ENCODE measurements around the gene RIMS4.
A peak's percentile ranks its signal among the peaks of the same experiment; 100 is the strongest.

Gene RIMS4

DNA sequence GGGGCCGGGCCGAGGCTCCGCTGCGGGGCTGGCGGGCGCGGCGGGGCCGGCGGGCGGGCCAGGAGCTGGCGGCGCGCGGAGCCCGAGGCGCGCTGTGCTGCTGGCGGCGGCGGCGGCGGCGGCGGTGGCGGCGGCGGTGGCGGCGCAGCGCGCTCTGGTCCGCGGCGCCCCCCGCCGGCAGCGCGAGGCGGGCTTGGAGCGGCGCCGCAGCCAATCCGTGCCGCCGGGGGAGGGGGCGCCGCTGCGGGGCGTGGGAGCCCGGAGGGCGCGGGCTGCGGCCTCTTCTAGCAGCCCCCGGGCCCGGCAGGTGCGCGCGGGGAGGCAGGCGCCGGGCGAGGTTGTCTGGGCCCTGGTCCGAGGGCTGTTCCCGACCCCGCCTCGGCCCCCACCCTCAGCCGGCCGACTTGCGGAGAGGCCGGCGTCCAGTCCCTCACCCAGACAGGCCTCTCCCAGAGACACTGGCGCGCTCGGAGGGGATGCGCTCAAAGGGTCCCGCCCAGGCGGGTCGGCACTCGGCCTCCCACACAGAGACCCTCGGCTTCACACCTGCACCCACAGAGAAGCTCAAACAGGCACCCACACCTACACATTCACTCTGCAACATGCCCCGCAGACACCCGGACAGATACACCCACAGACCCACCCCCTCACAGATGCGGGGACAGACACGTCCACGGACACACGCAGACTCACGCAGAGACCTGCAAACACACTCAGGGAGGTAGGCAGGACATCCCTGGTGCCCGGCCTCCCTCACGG lies at the start of gene RIMS4:
Gene RIMS4 (minus strand): TSS at position 156 of the 759 bp plus-strand sequence. CDS start 275 bp downstream, outside the sequence.
- peak; percentile 46 for DNase-seq

DNA sequence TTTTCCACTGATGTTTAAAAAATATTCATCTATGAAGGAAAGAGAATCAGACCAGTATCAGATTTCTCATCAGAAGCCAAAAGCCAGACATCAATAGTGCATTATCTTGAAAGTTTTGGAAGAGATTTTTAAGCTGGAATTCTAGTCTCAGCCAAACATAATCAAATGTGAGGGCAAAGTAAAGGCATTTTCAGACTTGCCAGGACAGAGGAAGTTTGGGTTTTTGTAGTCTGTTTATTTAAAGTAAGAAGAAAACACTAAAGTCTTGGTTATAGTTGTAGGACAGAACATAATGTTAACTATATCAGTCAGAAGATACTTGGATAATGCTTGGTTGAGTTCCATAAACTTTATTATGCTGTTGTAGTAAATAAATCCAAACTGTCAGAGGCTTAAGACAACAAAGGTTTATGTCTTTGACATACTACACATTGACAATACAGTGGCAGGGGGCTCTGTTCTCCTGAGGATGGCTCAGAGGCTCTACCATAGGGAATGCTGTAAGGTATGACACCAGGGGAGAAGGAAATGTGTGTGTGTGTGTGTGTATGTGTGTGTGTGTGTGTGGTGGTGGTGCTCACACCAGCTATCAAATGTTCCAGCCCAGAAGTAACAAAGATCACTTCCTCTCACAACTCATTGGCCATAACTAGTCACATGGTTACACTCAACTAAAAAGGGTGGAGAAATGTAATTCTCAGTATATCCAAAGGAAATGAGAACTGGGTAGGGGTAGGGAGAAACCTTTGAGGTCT lies 48.4 kb upstream of the RIMS4 start:
- no peak for DNase-seq

DNA sequence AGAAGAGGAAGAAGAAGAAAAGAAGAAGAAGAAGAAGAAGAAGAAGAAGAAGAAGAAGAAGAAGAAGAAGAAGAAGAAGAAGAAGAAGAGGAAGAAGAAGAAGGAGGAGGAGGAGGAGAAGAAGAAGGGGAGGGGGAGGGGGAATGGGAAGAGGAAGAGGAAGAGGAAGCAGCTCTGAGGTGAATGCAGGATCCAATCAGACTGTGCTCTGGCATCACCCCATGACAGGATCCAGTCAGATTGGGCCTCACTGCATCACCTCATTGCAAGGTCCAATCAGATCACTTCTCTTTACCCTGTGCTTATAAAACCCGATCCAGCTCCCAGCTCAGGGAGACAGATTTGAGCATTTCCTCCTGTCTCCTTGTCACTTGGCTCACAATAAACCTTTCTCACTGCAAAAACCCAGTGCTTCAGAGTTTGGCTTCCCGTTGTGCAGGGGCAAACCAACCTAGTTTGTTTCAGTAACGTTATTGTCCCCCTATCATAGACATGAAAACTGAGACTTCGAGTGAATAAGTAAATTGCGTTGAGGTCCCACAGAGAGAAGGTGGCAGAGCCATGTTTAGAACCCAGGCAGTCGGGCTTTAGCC lies 46.6 kb upstream of the RIMS4 start:
- peak; percentile 17 for DNase-seq

DNA sequence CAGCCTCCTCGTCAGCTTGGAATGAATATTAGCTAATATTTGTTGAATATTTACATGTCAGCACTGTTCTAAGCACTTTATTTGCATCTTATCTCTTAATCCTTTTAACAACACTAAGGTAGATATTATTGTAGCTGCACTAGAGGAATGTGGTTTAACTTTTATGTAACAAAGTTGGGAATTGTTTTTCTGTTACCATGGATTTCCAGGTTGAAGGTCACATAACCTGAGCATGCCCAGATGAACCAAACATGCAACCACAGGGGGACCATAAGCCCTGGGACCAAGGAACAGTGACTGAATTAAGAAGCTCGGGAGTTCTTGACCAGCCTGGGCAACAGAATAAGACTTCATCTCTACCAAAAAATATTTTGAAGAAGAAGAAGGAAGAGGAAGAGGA lies 46.1 kb upstream of the RIMS4 start:
- no peak for DNase-seq

DNA sequence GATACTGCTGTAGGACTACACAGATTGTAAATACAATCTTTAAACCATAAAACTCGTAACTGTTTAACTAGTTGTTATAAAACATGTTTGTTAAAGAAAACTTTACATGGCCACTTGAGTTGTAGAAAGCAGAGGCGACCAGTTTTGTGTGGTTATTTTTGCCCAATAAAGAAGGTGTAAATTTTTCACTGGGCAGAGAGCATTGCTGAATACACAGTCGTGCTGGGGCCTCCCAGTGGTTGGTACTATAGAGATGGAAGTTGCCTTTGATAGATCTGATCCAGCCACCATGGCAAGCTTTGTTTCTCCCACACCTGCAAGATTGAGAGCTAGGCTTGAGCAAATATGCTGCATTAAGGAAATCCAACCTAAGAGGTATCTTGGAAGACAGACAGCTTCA lies 41.2 kb upstream of the RIMS4 start:
- no peak for DNase-seq

DNA sequence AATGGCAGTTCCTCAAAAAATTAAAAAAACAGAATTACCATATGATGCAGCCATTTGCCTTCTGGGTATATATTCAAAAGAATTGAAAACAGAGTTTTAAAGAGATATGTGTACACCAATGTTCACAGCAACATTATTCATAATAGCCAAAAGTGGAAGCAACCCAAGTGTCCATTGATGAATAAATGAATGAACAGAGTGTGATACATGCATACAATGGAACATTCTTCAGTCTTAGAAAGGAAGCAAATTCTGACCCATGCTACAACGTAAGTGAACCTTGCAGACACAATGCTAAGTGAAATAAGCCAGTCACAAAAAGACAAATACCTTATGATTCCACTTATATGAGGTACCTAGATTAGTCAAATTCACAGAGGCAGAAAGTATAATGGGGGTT lies 40.5 kb upstream of the RIMS4 start:
- DNase-seq = no peak

DNA sequence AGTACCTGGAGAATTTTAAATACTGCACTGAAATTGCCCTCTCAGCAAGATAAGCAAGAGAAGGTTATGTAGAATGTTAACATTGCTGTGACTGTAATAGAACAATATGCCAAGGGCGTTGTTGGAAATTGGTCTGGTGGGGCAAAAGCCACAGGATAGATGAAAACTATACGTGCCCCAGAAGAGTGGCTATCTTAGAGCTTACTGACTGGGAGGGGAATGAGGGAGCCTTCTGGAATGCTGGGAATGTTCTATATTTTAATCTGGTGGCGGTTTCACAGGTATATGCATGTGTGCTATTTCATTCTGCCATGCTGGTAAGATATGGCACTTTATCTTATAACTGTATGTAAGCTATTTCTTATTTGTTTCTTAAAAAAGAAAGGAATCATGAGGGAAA lies 39.9 kb upstream of the RIMS4 start:
- no peak for DNase-seq

DNA sequence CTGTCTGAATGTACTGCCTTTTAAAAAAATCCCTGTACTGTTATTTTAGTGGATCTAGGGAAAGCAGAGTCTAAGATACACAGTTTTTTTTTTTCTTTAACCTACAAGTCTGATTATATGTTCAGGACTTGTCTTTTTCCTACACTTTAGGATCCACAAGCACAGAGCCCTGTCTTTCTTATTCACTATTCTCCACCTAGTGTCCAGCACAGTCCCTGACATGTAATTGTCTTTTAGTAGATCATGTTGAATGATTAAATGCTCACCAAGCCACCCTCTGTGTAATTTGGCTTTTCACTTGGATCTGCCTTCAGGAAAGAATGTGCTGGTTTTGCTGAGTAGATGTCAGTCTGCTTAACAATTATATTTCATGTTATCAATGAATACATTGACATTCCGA lies 39.4 kb upstream of the RIMS4 start:
- DNase-seq = no peak

DNA sequence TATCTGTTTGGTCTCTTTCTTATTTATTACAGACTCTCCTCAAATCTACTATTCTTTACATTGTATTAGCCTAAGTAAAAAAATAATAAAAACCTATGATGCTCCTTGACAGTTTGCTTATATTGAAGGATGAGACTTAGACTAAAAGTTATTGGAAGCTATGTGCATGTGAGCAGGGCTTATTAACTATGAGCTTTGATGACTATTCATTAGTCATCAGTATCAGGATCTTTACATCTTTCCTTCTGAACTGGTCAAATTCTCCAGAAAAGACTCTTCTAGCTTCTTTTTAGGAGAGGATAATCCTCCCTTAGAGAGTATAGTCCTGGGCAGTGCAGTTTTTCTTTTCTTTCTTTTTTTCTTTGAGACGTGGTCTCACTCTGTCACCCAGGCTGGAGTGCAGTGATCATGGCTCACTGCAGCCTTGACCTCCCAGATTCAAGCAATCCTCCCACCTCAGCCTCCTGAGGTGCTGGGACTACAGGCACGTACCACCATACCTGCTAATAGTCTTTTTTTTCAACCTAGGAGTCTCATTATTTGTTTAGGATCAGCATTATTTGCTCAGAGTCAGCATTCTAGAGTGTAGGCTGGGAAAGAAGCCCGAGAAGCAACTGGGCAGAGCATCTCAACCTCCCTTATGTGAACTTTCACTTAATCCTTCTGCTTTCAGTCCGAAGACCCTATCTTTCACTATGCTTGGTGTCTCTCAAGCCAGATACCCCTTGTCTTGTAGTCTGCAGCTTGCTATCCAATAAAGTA lies 38.1 kb upstream of the RIMS4 start:
- no peak for DNase-seq

DNA sequence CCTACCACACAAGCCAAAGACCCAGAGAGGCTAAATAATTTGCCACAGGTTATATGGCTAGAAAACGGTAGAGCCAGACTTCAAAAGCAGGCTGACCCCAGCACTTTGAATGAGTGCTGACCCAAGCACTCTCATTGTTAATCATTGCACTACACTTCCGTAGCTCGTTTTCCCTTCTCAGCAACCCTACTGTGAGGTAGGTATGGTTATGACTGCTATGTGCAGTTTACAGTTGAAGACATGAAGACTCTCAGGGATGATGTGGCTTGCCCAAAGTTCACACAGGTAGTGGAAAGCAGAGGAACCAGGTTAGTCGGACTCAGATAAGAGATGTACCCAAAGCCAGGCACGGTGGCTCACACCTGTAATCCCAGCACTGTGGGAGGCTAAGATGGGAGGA lies 33.5 kb upstream of the RIMS4 start:
- no peak for DNase-seq

DNA sequence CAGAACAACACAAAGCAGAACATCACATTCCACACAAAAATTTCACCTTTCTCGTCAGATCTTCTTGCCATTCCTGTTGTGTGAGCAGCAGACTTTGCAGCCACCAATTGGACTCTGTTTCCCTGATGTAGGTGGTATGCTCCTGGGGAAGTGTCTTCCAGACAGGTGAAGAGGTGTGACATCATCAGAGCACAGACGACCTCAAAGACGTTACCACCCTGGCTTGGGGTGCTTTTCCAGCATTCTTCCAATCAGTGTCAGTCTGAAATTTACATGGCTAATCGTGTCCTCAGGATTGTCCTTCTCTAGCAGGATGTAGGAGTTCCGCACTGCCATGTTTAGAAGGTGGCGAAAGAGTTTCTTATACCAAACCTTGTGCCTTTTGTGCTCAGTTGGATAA lies 31.6 kb upstream of the RIMS4 start:
- DNase-seq = no peak

DNA sequence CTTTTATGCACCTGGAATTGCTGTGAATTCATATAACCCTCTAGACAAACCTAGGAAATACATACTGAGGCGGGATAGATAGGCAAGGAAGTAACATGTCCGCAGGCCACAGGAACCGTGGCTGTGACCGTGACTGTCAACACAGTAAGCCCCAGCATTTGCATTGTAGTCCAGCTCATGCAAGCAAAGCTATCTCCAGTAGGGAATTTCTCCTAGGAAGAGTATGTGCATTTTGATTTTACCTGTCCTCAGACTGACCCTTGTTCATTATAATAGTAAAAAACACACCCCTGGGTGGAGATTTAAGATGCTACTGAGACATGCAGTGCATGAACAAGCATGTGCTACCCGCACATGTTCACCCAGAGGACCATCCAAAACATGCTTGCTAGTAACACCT lies 30.5 kb upstream of the RIMS4 start:
- DNase-seq = no peak

DNA sequence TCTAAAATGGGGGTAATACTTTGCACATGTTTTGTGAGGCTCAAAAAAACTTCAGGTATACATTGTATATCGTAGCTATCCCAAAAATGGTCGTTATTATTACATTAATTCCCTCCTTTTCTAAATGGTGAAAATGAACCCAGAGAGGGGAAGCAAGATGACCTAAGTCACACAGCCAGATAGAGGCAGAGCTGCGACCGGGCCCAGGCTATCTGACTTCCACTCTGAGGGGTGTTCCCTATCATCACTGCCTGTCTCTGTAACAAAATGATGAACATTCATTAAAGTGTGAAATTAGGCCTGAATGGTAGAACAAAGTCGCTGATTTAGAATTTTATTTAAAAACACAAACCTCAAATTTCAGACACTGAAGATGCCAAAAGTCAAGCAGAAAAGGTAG lies 29.1 kb upstream of the RIMS4 start:
- DNase-seq = no peak

DNA sequence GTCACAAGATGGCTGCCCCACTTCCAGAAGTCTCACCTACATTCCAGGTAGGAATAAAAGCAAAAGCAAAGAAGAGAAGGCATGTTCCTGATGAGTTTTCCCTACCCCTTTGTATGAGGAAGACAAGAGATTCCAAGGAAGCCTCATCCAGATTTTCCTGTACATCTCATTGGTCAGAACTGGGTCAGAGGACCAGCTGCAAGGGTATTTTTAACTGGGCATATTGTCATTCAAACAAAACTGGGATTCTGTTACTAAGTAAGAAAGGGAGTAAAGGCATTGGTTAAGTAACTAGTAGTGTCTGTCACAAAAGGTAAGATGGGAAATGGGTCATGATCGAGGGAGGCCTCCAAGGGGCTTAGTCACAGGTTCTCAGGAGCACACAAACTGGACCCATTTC lies 28.2 kb upstream of the RIMS4 start:
- DNase-seq = no peak

DNA sequence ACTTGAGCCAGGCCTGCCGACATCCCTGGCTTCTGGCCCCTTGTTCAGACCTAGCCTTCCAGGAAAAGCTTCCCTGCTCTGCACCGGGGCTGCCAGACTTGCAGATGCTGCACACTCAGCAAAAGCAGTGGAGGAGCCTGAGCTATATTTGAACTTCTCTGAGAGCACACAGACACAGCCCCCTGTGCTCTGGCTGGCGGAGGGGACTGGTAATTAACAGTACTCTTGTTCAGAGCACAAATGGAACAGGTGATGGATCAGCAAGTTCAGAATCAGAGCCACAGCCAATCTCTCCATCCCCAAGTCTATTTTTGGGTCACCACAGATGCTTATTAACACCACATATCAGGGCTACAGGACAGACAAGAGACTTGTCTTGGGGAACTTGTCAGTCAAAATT lies 27.6 kb upstream of the RIMS4 start:
- DNase-seq = no peak

DNA sequence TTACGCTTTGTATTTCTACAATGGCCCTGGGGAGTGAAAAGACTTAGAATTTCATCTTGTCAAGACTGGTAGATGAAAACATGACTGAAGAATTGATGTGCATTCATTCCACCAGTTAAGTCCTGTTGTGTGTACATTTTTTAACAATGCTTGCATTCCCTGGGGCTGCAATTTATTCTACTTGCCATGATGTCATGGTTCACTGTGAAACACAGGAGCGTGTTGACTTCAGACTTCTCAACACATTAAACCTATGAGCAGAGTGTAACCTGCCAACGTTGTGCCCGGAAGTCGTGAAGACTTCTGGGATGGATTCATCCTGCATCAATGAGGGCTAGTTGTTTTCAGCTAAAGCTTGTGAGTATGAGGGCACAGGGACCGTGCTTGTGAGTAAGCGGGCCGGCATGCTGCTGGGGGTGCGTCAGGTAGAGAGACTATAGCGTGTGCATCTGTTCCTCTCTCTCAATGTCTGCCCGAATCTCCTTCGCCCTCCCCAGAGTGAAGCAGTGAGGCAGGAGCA lies 26.3 kb upstream of the RIMS4 start:
- DNase-seq = no peak

DNA sequence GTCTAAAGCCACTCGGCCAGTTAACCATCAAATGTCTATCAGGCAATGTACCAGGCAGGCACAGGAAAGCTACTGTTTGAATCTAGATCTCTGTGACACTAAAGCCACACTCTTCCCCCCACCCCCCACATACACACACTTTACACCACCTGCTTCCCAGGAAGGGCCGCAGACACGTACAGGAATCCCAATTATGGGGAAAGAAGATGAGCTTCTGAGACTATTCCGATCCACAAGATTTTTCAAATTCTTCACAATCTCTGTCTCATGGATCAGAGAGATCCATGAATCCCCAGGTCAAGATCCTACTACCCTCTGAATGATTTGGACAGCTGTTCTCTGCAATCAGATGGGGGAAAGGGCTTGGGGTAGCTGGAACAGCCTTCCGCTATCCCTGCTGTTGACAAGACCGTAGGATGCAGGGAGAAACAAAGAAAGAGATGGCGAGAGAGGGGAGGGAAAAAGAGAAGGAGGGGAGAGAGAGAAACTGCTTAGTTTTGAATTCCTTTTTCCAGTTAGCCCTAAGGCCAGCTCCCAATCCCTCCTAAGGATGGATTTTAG lies 25.4 kb upstream of the RIMS4 start:
- DNase-seq = no peak

DNA sequence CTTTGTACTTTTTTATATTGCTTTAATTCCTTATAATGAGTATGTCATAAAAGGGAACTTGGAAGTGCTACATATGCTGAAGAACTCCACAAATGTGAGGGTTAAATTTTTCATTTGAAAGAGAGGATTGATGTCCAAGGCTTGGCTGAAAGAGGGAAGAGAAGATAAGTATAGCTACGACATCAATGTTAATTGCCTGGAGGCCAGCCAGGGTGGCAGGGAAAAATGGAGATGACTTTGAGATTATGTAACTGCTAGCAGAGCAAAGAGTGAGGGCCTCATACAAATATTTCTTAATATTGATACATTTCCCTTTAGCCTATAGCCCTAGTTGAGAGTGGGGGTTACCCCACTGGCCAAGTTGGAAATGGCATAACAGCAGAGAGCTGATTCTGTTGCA lies 24.8 kb upstream of the RIMS4 start:
- DNase-seq = no peak

DNA sequence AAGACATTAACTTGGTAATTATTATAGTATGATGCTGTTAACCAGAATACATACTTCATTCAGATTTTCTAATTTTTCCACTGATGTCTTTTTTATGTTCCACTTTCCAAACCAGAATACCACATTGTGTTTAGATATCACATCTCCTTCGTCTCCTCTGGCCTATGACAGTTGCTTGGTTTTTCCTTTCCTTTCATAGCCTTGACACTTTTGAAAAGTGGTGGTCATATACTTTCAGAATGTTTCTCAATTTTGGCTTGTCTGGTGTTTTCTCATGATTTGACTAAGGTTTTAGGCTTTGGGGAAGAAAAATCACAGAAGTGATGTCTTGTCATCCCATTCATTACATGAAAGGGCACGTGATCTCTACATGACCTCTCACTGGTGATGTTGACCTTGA lies 24.3 kb upstream of the RIMS4 start:
- no peak for DNase-seq

DNA sequence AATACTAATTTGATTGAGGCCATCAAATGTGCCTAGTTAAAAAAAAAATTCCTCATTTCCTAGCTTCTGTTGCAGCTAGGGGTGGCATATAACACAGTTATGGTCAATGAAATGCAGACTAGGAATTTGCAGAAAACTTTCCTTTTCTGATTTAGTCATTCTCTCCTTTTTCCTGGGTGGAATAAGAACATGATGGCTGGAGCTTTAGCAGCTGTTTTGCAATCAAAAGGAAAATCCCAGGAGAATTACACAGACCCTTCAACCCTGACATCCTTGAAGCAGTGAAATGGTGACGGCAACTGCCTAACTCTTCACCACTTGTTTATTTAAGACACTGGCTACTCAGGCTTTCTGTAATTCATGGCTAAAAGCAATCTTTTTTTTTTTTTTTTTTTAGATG lies 23.1 kb upstream of the RIMS4 start:
- no peak for DNase-seq

DNA sequence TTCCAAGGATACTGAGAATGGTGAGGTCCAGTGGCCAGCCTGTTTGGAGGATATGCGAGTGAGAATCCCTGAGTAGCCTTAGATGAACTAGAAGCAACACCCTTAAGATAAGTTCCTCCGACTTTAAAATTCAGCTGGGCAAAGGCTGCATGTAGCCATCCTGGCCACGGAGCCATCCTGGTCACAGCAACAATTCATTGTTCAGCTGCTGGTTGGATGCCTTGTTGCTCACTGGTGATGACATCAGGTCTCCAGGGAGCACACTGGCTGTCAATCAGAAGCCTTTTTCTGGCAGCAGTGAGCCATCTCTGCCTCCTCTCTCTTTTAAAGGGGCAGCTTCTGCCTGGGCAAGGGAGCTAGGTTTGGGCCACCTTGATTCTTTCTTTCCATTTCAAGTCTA lies 22.4 kb upstream of the RIMS4 start:
- DNase-seq = peak; percentile 75

DNA sequence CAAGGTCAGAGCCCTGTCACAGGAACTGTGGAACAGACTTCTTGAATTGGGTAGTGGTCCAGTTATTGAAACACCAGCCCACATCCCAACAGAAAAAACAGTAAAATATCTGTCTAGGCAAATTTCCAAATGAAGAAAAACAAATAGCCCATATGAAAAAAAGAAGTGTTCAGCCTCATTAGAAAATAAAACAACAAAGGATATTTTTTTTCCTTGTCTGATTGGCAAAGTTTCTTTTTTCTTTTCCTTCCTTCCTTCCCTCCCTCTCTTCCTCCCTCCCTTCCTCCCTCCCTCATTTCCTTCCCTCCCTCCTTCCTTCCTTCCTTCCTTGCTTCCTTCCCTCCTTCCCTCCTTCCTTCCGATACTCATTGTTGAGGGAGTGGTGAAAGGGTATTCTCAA lies 20.6 kb upstream of the RIMS4 start:
- DNase-seq = no peak

DNA sequence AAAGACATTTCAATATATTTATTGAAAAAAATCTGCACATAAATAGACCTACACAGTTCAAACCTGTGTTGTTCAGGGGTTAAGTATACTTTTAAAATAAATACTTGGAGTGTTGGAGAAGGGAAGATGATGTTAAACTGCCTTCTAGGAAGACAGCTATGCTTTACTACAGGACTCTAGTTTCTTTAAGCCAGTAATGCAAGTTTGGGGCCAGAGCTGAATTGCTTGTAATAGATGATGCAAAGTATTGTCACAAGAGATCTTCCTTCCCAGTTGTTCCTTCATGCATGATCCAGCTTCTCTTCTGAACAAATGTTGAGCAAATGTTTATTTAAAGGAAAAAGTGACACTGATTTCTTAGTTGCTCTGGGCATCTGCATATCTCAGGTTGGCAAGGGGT lies 20.2 kb upstream of the RIMS4 start:
- DNase-seq = no peak
